Endometrial microvascular endothelial cells (primary cell): ENCODE measurements around the gene VWF. TPM values are rescaled to one million over a fixed set of nuclear protein-coding genes. Genes with fewer than 3 reads are reported as not detected.
"Not testable (repeated sequence)": the region's sequence is repeated elsewhere in the genome, so short reads cannot be mapped to it uniquely, and the experiment has no call there.

Source experiments
- in situ Hi-C: cut with HindIII; loops from 2 replicates; pipeline ENCODE4 v1.10.0; 2017; ENCODE audit warnings: low sequenced_read_pairs, low pct_unique_long_range_greater_than_20kb; ENCODE audit errors: inconsistent ontology term
- total RNA-seq: library from RNA; depleted of rRNA; stranded (reverse); fragments of >200 nt; gene quantifications from one replicate; pipeline ENCODE4 v1.2.3, GENCODE V29; 2015; ENCODE audit errors: inconsistent ontology term

Gene VWF
- 506 TPM for total RNA-seq

GRCh38 chr12:6124411-6125309 is at the start of gene VWF:
Gene VWF, minus strand, starts transcription at chr12:6124670. Its CDS starts 1,474 bp downstream, at chr12:6123196.
- in situ Hi-C loops: no loop called here

- in situ Hi-C loops: no loop called here
These were observed 48.4 kb upstream of the VWF start for GRCh38 chr12:6172862-6173261.

- in situ Hi-C loops: no loop called here
These were observed 47.6 kb upstream of the VWF start for GRCh38 chr12:6172086-6172485.

- in situ Hi-C loops: no loop called here
These were observed 47.0 kb upstream of the VWF start for GRCh38 chr12:6171409-6172015.

GRCh38 chr12:6167327-6168280 is 43.1 kb upstream of the VWF start:
- in situ Hi-C loops: no loop called here

- in situ Hi-C loops: no loop called here
These were observed 42.3 kb upstream of the VWF start for GRCh38 chr12:6166808-6167207.

GRCh38 chr12:6165395-6165794 is 40.9 kb upstream of the VWF start:
- in situ Hi-C loops: no loop called here

GRCh38 chr12:6163416-6164060 is 39.1 kb upstream of the VWF start:
- in situ Hi-C loops: no loop called here

- in situ Hi-C loops: no loop called here
These were observed 36.8 kb upstream of the VWF start for GRCh38 chr12:6161124-6161882.

- in situ Hi-C loops: not testable (repeated sequence)
These were observed 35.7 kb upstream of the VWF start for GRCh38 chr12:6160049-6160649.

GRCh38 chr12:6159166-6160011 is 34.9 kb upstream of the VWF start:
- in situ Hi-C loops: not testable (repeated sequence)

- in situ Hi-C loops: no loop called here
These were observed 34.3 kb upstream of the VWF start for GRCh38 chr12:6158749-6159148.

GRCh38 chr12:6158255-6158654 is 33.8 kb upstream of the VWF start:
- in situ Hi-C loops: no loop called here

- in situ Hi-C loops: no loop called here
These were observed 33.0 kb upstream of the VWF start for GRCh38 chr12:6157482-6157881.

GRCh38 chr12:6154730-6155459 is 30.4 kb upstream of the VWF start:
- in situ Hi-C loops: no loop called here

- in situ Hi-C loops: not testable (repeated sequence)
These were observed 24.3 kb upstream of the VWF start for GRCh38 chr12:6148722-6149121.
